NCI-H69 (cell line): ENCODE measurements around the gene BAX.

Experiments
- DNase-seq: peaks from one replicate; lab custom pipeline; 2025; lab: John Stamatoyannopoulos, UW

BAX gene

GRCh38 chr19:48933382-48933932, 21.2 kb upstream of the BAX start, which contains the start of gene DHDH:
Gene DHDH, plus strand, starts transcription at chr19:48933699. Its CDS starts 23 bp downstream, at chr19:48933722.
- DNase-seq = peak; percentile 99

GRCh38 chr19:48934837-48935236, 19.8 kb upstream of the BAX start:
- no peak for DNase-seq

DNA sequence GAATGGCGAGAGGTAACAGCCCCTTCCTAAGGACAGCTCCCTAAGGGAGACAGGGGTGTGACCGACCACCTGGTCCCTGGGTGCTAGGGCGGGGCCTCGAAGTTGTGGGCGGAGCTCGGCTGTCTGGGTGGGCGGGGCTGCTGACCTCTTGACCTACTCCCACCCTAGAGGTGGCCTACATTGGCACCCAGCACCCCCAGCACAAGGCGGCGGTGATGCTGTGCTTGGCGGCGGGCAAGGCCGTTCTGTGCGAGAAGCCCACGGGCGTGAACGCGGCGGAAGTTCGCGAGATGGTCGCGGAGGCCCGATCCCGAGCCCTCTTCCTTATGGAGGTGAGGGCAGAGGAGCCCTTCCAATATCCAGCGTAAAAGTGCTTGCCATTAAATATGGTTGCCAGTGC, 18.8 kb upstream of the BAX start:
- DNase-seq = no peak

DNA sequence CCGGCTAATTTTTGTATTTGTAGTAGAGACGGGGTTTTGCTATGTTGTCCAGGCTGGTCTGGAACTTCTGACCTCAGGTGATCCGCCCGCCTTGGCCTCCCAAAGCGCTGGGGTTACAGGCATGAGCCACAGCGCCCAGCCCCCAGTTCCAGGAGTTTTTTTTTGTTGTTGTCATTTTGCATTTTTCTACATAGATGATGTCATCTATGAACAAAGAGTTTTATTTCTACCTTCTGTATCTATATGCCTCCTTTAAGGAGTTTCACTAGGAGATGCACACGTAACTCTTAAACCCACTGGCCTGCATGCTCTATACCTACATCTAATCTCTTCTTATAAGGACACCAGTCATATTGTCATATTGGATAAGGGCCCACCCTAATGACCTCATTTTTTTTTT, 16.4 kb upstream of the BAX start:
- no peak for DNase-seq

GRCh38 chr19:48940902-48941301, 13.8 kb upstream of the BAX start:
- DNase-seq = no peak

- DNase-seq = no peak
Measured at GRCh38 chr19:48943081-48943480, 11.6 kb upstream of the BAX start.

- no peak for DNase-seq
Measured at GRCh38 chr19:48945415-48945814, 9.3 kb upstream of the BAX start.

DNA sequence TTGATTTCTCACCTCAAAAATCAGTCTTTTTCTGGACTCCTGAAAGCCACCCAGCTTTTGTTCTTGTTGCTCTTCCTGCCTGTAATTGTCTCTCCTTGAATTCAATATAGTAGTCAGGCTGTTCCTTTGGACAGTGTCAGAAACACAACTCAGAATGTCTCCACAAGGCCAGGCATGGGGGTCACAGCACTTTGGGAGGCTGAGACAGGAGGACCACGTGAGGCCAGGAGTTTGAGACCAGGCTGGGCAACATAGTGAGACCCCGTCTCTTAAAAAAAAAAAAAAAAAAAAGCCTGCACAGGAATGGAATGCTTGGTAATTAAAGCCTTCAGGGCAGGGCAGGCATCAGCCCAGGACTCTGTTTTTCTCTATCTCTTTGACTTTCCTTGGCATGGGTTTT, 8.9 kb upstream of the BAX start:
- DNase-seq = no peak

- no peak for DNase-seq
Measured at GRCh38 chr19:48946463-48947257, 8.0 kb upstream of the BAX start.

DNA sequence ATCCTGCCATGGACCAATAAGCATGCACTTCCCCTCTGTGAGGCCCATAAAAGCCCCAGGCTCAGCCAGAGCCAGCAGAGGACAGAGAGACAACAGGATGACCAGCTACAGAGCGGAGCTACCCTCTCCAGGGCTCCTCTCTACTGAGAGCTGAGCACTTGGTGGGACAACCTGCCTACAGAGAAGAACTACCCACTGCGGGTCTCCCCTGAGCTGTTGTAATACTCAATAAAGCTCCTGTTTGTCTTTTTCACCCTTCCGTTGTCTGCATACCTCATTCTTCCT, 7.5 kb upstream of the BAX start:
- no peak for DNase-seq

DNA sequence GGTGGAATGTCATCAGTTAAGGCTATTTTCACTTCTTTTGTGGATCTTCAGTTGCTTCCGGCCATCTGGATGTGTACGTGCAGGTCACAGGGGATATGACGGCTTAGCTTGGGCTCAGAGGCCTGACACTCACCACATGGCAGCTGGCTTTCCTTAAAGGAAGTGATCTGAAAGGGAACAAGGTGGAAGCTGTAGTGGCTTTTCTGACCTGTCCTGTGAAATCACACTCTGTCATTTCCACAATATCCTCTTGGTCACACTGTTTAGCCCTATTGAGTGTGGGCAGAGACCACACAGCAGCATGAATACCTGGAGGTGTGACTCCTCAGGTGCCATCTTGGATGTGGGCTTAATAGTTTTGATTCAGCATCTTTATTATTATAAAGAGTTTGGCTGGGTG, 4.5 kb upstream of the BAX start:
- no peak for DNase-seq

GRCh38 chr19:48950830-48951519, 3.7 kb upstream of the BAX start:
- no peak for DNase-seq

DNA sequence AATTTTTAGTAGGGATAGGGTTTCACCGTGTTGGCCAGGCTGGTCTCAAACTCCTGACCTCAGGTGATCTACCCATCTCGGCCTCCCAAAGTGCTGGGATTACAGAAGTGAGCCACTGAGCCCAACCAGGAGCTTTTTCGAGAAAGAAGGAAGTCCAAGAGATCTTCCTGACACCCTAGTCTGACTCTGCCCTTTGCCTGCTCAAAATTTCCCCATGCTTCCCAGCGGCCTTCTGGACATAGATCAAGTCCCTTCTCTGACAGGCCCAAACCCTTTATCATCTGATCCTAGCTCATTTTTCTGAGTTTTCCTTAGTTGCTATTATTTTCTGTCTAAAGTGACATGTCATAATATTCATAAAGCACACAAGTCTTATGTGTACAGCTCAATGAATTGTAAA, 1.5 kb upstream of the BAX start:
- no peak for DNase-seq

DNA sequence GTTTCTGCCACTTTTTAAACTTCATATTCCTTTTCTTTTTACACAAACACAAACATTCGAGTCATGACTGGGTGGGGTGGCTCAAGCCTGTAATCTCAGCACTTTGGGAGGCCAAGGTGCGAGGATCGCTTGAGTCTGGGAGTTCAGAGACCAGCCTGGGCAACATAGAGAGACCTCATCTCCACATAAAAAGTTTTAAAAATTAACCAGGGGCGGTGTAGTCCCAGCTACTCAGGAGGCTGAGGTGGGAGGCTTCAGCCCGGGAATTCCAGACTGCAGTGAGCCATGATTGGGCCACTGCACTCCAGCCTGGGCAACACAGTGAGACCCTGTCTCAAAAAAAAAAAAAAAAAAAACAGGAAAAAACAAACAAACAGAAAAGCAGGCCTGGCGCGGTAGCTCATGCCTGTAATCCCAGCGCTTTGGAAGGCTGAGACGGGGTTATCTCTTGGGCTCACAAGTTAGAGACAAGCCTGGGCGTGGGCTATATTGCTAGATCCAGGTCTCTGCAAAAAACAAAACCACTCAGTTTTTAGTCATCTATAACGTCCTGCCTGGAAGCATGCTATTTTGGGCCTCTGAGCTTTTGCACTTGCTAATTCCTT, 583 bp upstream of the BAX start:
- DNase-seq = no peak

GRCh38 chr19:48955308-48955958, 758 bp downstream of the BAX start:
- DNase-seq = no peak

DNA sequence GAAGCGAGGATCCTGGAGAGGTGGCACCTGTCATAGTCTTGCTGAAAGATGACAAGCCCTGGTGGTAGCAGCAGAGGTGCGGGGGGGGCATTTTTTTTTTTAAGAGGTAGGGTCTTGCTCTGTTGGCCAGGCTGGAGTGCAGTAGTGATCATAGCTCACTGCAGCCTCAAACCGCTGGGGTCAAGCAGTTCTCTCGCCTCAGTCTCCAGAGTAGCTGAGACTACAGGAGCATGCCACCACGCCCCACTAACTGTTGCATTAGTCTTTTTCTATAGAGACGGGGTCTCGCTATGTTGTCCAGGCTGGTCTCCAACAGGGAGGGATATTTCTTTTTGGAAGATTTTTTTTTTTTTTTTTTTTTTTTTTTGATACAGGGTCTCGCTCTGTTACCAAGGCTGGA, 3.3 kb downstream of the BAX start:
- DNase-seq = no peak

- no peak for DNase-seq
Measured at GRCh38 chr19:48959341-48960239, 4.9 kb downstream of the BAX start.

DNA sequence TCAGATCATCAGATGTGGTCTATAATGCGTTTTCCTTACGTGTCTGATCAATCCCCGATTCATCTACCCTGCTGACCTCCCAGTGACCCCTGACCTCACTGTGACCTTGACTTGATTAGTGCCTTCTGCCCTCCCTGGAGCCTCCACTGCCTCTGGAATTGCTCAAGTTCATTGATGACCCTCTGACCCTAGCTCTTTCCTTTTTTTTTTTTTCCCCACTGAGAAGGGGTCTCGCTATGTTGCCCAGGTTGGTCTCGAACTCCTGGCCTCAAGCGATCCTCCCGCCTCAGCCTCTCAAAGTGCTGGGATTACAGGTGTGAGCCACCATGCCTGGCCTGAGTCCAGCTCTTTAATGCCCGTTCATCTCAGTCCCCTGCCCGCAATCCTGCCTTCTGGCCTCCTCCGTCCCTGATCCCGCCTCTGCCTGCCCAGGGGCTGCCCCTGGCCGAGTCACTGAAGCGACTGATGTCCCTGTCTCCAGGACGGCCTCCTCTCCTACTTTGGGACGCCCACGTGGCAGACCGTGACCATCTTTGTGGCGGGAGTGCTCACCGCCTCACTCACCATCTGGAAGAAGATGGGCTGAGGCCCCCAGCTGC, 6.5 kb downstream of the BAX start:
- no peak for DNase-seq

GRCh38 chr19:48961673-48962028, 7.0 kb downstream of the BAX start:
- DNase-seq = no peak

- peak; percentile 20 for DNase-seq
Measured at GRCh38 chr19:48962029-48962848, 7.6 kb downstream of the BAX start.

- no peak for DNase-seq
Measured at GRCh38 chr19:48962849-48963165, 8.1 kb downstream of the BAX start.
